Dedifferentiated amniotic fluid mesenchymal stem cell (primary cell): Measurements from ENCODE around the gene EEF1E1.
"Not testable (repeated sequence)": the region's sequence is repeated elsewhere in the genome, so short reads cannot be mapped to it uniquely, and the experiment has no call there.

Experiments used
- DNase-seq: peaks from one replicate; pipeline ENCODE4 v3.0.0-alpha.2; 2016; ENCODE audit errors: extremely low spot score

The EEF1E1 gene

DNA sequence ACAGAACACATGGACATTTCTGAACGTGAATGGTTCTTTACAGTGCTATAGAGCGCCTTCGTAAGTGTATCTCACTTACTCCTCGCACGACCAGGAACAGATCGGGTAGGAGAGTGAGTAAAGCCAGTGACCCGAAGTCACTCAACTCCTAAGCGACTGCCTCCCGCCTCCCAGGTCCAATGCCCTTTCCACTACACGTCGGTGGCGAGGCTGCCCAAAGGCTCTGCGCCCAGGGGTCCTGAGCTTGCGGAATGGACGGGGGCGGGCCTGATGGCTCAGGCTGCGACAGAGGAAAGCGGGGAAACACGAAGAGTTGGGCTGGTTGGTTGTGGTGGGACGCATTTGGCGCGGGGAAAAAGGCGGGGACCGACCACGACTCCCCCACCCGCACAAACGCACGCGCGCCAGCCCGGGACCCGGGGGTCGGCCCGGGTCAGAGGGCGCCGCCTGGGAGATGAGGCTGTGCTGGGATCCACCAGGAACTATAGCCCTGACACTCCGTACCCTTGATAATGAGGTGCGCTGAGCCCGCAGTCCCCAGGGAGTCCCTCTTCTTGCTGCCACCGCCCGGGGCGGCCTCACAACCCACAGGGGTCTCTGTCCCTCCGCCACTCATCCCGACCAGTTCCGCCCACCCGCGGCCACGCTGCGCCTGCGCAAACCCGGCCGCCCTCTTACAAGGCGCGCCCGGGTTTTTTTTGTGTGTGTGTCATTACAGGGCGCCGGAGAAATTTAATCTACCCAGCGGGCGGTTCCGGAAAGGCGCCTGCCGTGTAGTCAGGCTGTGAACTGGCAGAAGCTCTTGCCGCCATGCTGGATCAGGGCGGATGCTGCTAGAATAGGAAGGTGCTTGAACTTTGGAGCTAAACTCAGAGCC lies 38.3 kb downstream of the EEF1E1 start, which contains the start of gene BLOC1S5:
Gene BLOC1S5 (minus strand): TSS at position 629 of the 877 bp plus-strand sequence. CDS start 13 bp downstream, at position 616.
- peak; percentile 98 for DNase-seq

DNA sequence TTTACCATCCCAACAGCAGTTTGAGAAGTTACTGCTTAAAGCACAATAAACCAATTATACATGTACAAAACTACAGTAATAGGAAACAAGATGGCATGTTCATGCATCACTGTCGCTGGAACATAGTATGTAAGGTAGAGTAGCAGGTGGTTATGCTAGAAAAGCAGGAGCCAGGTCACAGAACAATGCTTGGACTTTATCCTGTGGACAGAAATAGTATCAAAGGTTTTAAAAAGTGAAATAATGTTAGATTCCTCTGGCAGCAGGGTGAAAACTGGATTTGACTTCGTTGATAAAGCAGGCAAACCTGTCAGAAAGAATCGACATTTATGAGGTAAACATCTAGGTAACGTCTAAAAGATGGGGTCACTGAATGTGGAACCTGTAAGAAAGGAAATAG lies 40.6 kb downstream of the EEF1E1 start:
- no peak for DNase-seq

- DNase-seq = no peak
These were observed 42.0 kb downstream of the EEF1E1 start for GRCh38 chr6:8060346-8060745.

DNA sequence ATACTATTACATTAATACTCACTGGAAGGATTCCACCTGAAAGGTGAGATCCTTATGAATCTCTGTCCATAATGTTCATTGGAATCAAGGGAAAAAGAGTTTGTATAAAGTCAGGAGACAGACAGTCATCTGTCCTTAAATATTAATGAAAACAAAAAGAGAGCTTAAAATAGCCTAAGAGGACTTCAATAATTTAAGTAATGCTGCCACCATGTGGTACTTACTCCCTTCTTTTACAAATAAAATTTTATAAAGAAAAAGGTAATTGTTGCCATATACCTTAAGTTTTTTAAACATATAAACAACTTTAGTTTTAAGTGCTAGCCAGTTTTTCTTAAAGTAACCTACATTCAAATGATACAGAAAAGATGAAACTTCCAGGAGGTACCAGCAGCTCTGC lies 43.2 kb downstream of the EEF1E1 start:
- peak; percentile 70 for DNase-seq

DNA sequence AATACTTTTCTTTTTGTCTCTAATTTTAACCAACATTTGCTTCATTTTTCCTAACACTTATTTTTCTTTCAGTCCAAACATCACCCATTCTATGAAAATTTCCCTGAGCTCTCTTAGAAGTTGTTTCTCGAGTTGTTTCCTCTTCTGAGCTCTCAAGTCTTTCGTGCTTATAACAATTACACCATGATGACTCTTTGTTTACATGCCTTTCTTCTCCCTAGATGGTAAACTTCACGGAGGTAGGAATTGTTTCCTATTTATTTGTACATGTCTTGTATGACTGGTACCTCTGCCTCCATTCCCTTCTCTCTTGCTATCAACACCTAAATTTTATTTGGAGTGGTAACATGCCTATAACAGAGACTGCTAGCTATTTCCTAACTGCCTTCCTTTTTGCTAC lies 44.6 kb downstream of the EEF1E1 start:
- no peak for DNase-seq

GRCh38 chr6:8057263-8057662 lies 45.1 kb downstream of the EEF1E1 start:
- peak; percentile 66 for DNase-seq

GRCh38 chr6:8054276-8054675 lies 48.1 kb downstream of the EEF1E1 start:
- DNase-seq = no peak

DNA sequence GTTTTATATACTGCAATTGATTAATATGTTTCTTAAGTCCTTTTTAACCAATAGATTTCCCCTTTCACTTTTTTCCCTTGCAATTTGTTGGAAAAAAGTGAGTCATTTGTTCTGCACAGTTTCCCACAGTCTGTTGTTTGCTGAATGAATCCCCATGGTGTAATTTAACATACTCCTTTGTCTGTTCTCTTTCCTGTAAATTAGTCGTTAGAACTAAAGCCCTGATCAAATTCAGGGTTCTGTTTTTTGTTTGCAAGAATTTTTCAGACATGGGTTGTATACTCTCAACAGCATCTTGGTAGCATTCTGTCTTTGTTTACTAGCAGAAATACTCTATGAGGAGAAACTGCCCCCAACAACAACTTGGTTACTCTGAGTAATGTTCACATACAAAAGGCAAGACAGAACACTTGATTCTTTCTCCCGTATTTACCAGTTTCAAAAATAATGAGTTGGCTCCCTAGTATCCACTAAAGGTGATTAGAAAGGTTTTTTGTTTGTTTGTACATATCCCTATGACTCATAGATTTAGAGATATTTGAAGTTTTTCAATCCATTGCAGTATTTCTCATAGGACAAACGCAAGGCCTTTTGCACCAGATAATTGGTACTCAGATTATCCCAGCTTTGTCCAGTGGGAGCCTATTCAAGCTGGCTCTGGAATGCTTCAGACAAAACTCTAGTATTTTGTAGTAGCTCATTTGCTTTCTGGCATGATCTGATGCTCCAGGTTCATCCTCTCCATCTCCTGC lies 54.6 kb downstream of the EEF1E1 start:
- DNase-seq = no peak

DNA sequence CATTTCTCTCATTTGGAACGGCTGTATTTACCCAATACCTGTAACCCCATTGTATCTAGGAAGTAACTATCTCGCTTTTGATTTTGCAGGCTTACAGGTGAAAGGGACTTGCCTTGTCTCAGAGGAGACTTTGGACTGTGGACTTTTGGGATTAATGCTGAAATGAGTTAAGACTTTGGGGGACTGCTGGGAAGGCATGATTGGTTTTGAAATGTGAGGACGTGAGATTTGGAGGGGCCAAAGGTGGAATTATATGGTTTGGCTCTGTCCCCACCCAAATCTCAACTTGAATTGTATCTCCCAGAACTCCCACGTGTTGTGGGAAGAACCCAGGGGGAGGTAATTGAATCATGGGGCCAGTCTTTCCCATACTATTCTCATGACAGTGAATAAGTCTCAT lies 56.6 kb downstream of the EEF1E1 start:
- DNase-seq = not testable (repeated sequence)

DNA sequence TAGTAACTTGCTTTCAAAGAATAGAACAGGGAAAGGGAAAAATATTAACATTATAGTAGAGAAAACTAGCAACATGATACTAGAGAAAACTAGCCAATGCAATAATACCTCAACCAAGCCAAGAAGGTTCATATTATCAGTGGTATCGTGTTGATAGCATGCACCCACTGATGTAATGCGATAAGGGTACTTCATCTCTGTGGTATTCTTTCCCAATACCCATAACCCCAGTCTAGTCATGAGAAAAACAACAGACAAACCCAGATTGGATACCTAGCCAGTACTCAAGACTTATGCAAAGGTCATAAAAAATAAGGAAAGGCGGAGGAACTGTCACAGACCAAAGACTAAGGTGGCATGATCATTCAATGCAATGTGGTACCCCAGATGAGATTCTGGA lies 59.1 kb downstream of the EEF1E1 start:
- no peak for DNase-seq

- DNase-seq = no peak
These were observed 60.3 kb downstream of the EEF1E1 start for GRCh38 chr6:8041913-8042583.

DNA sequence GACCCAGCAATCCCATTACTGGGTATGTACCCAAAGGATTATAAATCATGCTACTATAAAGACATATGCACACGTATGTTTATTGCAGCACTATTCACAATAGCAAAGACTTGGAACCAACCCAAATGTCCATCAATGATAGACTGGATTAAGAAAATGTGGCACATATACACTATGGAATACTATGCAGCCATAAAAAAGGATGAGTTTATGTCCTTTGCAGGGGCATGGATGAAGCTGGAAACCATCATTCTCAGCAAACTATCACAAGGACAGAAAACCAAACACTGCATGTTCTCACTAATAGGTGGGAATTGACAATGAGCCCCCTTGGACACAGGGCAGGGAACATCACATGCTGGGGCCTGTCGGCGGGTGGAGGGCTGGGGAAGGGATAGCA lies 68.2 kb downstream of the EEF1E1 start:
- not testable (repeated sequence) for DNase-seq

DNA sequence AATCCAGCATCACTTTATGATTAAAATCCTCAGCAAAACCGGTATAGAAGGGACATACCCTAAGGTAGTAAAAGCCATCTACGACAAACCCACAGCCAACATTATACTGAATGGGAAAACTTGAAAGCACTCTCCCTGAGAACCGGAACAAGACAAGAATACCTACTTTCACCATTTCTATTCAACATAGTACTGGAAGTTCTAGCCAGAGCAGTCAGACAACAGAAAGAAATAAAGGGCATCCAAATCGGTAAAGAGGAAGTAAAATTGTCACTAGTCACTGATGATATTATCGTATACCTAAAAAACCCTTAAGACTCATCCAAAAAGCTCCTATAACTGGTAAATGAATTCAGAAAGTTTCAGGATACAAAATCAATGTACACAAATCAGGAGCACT lies 71.4 kb downstream of the EEF1E1 start:
- no peak for DNase-seq
